GM12892 (cell line): ENCODE measurements around the gene TRMT1.

Experiments used
- POLR2A ChIP-seq: IDR thresholded peaks from 2 replicates; pipeline ENCODE4 v1.6.1; 2011; ENCODE audit warnings: low read depth, low read length, control low read depth
- POLR2AphosphoS5 ChIP-seq: IDR thresholded peaks from 2 replicates; pipeline ENCODE4 v1.6.1; 2011; ENCODE audit warnings: low read depth, low read length, control low read depth
- TAF1 ChIP-seq: IDR thresholded peaks from 2 replicates; pipeline ENCODE4 v1.6.1; 2011; ENCODE audit warnings: low read depth, mild to moderate bottlenecking, control low read depth, low read length, borderline replicate concordance

- no peak for TF ChIP-seq POLR2A
- no peak for TF ChIP-seq POLR2AphosphoS5
- TF ChIP-seq TAF1, result no peak
Observed at GRCh38 chr19:13121551-13122274, 5.2 kb upstream of the TRMT1 start.
